MV-4-11 (cell line): ENCODE measurements around the gene TMEM119.
"Not testable (repeated sequence)": the region's sequence is repeated elsewhere in the genome, so short reads cannot be mapped to it uniquely, and the experiment has no call there.

ENCODE experiments used
- DNase-seq: peaks from one replicate; lab custom pipeline; 2025; lab: John Stamatoyannopoulos, UW

TMEM119 gene

GRCh38 chr12:108634341-108634751 is 36.5 kb upstream of the TMEM119 start:
- DNase-seq: peak; percentile 53

GRCh38 chr12:108633534-108634248 is 35.8 kb upstream of the TMEM119 start, which contains the start of gene SELPLG:
Gene SELPLG, minus strand, starts transcription at chr12:108633894. Its CDS starts 9,587 bp downstream, at chr12:108624307.
- peak; percentile 98 for DNase-seq

- DNase-seq: no peak
Measured at GRCh38 chr12:108633081-108633533, 35.2 kb upstream of the TMEM119 start.

- DNase-seq: not testable (repeated sequence)
Measured at GRCh38 chr12:108631261-108631660, 33.4 kb upstream of the TMEM119 start.

- peak; percentile 27 for DNase-seq
Measured at GRCh38 chr12:108630481-108631207, 32.8 kb upstream of the TMEM119 start.

- peak; percentile 64 for DNase-seq
Measured at GRCh38 chr12:108629824-108630476, 32.1 kb upstream of the TMEM119 start.

- DNase-seq: no peak
Measured at GRCh38 chr12:108629151-108629550, 31.3 kb upstream of the TMEM119 start.

- DNase-seq: no peak
Measured at GRCh38 chr12:108627134-108627920, 29.4 kb upstream of the TMEM119 start.

GRCh38 chr12:108625228-108625627 is 27.3 kb upstream of the TMEM119 start:
- DNase-seq: no peak

GRCh38 chr12:108623577-108623976 is 25.7 kb upstream of the TMEM119 start:
- DNase-seq: no peak

GRCh38 chr12:108622921-108623514 is 25.1 kb upstream of the TMEM119 start:
- DNase-seq: no peak

GRCh38 chr12:108622421-108622820 is 24.5 kb upstream of the TMEM119 start:
- peak; percentile 60 for DNase-seq

- no peak for DNase-seq
Measured at GRCh38 chr12:108621161-108621560, 23.3 kb upstream of the TMEM119 start.

GRCh38 chr12:108620236-108620879 is 22.5 kb upstream of the TMEM119 start:
- DNase-seq: peak; percentile 76

GRCh38 chr12:108619369-108620160 is 21.7 kb upstream of the TMEM119 start:
- DNase-seq: no peak

- not testable (repeated sequence) for DNase-seq
Measured at GRCh38 chr12:108618953-108619274, 21.0 kb upstream of the TMEM119 start.

GRCh38 chr12:108618079-108618952 is 20.4 kb upstream of the TMEM119 start:
- DNase-seq: peak; percentile 53

- peak; percentile 39 for DNase-seq
Measured at GRCh38 chr12:108616941-108617858, 19.3 kb upstream of the TMEM119 start.
